Fibroblast of skin of left biceps (primary cell): ENCODE results near the gene RPS28.
"Not testable (repeated sequence)": the region's sequence is repeated elsewhere in the genome, so short reads cannot be mapped to it uniquely, and the experiment has no call there.

Experiments
- DNase-seq, 2 experiments: peaks; one replicate each; pipeline ENCODE4 v3.0.0-alpha.2; 2013; ENCODE audit warnings: low read depth in 2 of 2

Gene RPS28

DNA sequence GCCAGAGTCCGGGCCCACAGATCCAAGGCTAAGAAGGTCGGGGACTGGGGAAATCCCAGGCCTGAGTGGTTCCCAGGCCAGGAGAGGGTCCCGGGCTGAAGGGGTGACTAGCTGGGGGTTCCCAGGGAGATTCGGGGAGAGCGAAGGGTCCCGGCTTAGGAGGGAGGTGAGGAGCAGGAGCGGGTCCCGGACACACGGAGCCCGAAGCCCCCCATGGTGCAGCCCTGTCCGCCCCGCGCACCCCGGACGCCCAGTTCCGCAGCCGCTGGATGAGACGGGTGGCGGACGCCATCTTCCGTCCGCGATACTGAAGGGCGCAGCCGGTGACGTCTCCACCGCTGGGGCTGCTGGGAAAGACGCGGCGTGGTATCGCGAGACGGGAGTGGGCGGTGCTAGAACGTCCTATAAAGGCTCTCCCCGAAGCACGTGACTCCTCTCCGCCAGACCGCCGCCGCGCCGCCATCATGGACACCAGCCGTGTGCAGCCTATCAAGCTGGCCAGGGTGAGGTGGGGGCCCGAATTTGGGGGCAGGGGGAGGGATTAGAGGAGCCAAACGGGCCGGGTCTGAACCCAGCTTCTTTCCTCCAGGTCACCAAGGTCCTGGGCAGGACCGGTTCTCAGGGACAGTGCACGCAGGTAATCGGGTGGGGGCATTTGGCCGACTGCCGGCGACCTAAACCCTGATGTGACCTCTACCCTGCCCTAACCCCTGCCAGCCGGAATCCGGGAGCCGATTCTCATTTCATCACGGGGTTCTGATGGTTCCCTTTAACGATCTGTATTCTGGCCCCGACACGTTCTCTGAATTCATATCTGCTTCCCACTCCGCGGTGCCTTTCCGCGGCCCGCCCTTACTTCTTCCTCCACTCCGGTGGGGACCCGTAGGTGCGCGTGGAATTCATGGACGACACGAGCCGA is at the start of gene RPS28, which contains the start of gene NDUFA7:
RPS28 (plus strand) TSS at position 430 of the 919 bp plus-strand sequence; CDS start at position 465, 35 bp downstream.
NDUFA7 (minus strand) TSS at position 309 of the 919 bp plus-strand sequence; CDS start at position 292, 17 bp downstream.
- DNase-seq: peak; percentile 88 to 89

DNA sequence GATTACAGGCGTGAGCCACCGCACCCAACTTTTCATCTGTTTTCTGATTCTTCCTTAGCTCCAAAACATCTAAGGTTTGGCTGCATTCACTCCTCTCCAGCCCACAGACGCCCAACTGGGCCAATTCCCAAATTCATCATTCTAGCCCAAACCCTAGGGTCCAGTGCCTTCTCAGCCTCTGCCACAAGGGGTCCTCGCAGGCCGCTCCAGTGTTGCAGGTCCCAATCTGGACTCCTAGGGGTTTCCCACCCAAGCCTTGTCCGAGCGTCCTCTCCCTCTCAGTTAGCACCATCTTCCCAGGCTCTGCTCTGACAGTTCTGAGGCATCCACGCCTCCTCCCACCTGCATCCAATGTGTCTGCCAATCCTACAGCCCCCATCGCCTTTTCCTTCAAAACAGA is 44.8 kb upstream of the RPS28 start:
- not testable (repeated sequence) for DNase-seq

- DNase-seq: not testable (repeated sequence)
Observed at GRCh38 chr19:8291337-8291736, 30.0 kb upstream of the RPS28 start.

DNA sequence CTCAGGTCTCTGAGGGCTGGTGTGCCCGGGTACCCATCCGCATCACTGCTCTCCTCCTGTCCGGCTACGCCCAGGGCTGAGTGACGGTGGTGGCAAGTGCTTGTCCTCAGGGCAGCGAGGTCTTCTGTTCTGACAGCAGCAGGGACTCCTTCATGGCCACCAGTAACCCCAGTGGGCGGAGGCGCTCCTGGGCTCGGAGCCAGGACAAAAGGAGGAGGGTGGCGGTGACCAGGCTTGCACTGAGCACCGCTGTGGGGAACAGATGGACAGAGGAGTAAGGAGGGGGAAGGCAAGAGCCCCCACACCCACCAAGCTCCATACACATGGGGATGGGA is 19.0 kb upstream of the RPS28 start:
- DNase-seq: no peak

DNA sequence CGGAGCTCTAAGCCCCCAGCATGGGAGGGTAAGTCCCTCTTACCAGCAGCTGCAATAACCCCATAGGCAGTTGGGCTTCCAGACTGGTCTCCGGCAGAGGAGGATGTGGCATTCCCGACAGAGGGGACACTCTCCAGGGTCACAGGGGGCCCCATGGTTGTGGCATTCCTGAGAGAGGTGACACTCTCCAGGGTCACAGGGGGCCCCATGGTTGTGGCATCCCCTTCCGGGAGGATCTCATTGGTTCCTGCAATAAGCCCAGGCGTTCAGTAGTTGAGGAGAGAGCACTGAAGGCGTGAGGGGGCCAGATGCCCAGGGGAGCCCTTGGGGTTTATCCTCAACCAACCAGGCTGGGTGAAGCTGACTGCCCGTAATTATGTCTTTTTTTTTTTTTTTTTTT is 18.6 kb upstream of the RPS28 start:
- no peak for DNase-seq

- DNase-seq: no peak
Observed at GRCh38 chr19:8304841-8305621, 16.3 kb upstream of the RPS28 start.

GRCh38 chr19:8305798-8306197 is 15.5 kb upstream of the RPS28 start:
- DNase-seq: no peak

DNA sequence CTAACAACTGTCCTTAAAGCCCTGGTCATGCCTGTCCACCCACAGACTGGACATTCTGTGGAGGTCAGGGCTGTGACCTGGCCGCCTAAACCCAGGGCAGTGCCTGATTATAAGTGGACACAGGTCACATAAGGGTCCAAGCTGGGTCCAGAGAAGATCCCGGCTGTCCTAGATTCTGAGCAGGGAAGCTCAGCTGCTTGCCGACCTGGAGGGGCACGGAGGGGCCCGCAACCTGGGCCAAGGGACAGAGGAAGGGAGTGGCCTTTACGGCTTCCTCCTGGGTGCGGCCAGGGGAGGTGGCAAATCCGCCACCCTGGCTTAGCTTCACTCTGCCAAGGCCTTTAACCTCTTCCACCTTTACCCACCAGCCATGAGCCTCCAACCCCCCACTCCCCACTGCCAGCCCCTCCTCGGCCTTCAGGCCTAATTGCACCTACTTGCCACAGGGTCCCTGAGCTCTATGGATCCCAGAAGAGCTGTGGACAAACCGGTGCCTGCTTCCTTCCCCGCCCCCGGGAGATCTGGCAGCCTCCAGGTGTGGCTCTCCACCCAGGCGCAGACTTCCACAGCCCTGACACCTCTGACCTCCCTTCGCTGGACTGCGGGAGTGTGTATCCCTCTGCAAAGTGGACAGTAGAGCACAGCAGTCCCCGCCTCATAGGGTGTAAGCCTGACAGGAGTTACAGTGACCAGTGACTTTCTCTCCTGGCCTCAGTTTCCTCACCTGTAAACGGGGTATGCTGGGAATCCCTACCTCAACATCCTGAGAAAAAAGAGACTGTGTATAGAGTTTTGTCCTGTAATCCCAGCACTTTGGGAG is 14.9 kb upstream of the RPS28 start:
- DNase-seq: no peak

GRCh38 chr19:8307400-8307964 is 13.8 kb upstream of the RPS28 start:
- no peak for DNase-seq

DNA sequence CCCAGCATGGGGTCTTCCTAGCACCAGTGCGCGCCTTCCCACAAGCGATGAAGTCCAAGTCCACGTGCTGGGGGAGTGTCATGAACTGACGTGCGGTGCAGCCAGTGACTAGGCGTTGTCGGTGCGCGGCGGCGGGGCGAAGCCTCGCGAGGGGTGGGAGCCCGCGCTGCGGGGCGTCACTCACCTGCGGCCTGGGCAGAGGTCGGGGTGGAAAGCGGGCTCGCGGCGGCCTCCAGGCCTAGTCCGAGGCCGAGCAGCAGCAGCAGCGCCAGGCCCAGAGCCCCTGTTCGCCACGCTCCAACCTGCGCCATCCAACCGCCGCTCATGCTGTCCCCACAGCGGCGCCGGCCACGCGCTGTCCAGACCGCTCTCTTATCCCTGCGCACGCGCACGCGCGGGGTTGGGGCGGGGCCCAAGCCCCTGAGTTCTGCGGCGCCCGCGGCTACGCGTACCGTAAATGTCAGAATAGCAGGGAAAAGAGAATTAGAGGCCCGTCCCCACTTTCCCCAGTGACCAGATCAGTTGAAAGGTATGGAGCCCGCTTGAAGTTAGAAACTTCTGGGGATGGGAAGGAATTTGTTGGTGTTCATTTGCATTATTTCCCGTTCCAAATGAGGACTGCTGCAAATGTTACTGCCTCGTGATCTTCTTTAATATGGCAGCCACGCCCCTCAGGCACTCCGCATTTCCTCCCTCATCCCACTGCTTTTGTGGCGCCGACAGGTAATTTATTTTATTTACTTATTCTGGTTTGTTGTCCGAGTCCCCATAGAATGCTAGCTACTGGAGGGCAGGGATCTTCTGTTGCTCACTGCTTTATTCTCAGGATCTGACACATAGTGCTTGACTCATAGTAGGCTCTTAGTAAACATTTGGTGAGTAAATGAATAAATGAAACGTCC is 13.1 kb upstream of the RPS28 start, which contains the start of gene CD320:
CD320 (minus strand) TSS at position 394 of the 902 bp plus-strand sequence; CDS start at position 326, 68 bp downstream.
- DNase-seq: peak; percentile 64 to 66

DNA sequence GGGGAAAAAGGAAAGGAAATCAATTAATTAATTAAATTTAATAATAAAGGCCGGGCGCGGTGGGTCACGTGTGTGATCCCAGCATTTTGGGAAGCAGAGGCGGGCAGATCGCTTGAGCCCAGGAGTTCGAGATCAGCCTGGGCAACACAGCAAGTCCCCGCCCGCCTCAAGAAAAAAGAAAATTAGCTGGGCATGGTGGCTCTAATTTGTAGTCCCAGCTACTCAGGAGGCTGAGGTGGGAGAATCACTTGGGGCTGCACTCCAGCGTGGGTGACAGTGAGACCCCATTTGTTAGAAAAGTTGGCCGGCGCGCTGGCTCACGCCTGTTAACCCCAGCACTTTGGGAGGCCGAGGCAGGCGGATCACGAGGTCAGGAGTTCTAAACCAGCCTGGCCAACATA is 12.4 kb upstream of the RPS28 start:
- no peak for DNase-seq

DNA sequence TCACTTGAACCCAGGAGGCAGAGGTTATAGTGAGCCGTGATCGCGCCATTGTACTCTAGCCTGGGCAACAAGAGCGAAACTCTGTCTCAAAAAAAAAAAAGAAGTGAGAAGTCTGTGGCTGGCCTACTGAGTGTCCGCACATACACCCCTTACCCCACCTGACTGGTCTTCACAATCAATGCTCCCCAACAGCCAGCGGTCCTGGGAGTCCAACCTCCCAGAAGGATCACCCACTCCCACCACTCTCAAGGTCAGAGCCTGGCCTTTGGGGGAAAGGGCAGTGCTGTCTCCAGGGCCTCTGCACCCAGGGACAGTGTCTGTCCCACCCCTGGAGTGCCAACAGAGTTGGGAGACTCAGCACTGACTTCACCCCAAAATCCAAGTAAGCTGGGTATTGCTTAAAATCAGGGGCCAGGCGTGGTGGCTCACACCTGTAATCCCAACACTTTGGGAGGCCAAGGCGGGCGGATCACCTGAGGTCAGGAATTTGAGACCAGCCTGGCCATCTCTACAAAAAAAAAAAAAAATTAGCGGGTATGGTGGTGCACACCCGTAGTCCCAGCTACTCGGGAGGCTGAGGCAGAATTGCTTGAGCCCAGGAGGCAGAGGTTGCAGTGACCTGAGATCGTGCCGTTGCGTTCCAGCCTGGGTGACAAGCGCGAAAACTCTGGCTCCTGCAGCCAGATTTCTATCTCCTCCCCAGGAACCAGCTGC is 10.8 kb upstream of the RPS28 start:
- no peak for DNase-seq

- DNase-seq: no peak
Observed at GRCh38 chr19:8311461-8312260, 9.6 kb upstream of the RPS28 start.

GRCh38 chr19:8314981-8315640 is 6.2 kb upstream of the RPS28 start:
- not testable (repeated sequence) for DNase-seq

GRCh38 chr19:8316351-8317125 is 4.8 kb upstream of the RPS28 start:
- DNase-seq: no peak

- not testable (repeated sequence) for DNase-seq
Observed at GRCh38 chr19:8318835-8319234, 2.5 kb upstream of the RPS28 start.

DNA sequence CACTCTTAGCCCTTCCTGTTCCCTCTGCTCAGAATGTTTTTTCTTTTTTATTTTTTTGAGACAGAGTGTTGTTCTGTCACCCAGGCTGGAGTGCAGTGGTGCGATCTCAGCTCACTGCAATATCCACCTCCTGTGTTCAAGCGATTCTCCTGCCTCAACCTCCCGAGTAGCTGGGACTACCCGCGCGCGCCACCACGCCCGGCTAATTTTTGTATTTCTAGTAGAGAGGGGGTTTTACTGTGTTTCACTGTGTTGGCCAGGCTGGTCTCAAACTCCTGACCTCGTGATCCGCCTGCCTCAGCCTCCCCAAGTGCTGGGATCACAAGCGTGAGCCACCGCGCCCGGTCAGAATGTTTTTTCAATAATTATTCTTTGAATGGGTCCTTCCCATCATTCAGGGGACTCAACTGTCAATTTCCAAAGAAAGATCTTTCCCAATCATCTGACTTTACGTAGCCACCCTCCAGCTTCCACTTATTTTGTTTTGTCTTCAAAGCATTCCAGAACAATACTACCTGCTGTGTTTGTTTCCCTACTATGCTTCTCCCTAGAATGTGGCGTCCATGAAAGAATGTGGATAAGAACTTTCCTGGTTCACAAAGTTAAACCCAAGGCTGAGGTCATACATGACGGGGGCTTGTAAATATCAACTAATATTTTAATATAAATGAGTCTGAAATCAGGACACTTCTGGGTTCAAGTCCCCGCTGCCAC is 1.3 kb upstream of the RPS28 start:
- no peak for DNase-seq
